Stimulated activated CD4-positive, alpha-beta T cell treated with anti-CD3 and anti-CD28 coated beads, TNF-alpha, amount 100 ng/mL, for 4 hours (primary cell): Measurements from ENCODE around the gene ANP32A.
A peak's percentile ranks its signal among the peaks of the same experiment; 100 is the strongest.

ENCODE experiments used
- DNase-seq, 3 experiments: peaks; one replicate each; pipeline ENCODE4 v3.0.0-alpha.2; 2020; ENCODE audit warnings: low read depth in 3 of 3

ANP32A gene

GRCh38 chr15:68819495-68820294 is 1.0 kb downstream of the ANP32A start:
- DNase-seq = peak in 2 of 3 experiments; percentile 22 to 47

- peak in 2 of 3 experiments; percentile 22 to 41 for DNase-seq
Measured at GRCh38 chr15:68818769-68819494, 1.8 kb downstream of the ANP32A start.

GRCh38 chr15:68818066-68818768 is 2.5 kb downstream of the ANP32A start:
- peak; percentile 51 to 74 (median 73) for DNase-seq

DNA sequence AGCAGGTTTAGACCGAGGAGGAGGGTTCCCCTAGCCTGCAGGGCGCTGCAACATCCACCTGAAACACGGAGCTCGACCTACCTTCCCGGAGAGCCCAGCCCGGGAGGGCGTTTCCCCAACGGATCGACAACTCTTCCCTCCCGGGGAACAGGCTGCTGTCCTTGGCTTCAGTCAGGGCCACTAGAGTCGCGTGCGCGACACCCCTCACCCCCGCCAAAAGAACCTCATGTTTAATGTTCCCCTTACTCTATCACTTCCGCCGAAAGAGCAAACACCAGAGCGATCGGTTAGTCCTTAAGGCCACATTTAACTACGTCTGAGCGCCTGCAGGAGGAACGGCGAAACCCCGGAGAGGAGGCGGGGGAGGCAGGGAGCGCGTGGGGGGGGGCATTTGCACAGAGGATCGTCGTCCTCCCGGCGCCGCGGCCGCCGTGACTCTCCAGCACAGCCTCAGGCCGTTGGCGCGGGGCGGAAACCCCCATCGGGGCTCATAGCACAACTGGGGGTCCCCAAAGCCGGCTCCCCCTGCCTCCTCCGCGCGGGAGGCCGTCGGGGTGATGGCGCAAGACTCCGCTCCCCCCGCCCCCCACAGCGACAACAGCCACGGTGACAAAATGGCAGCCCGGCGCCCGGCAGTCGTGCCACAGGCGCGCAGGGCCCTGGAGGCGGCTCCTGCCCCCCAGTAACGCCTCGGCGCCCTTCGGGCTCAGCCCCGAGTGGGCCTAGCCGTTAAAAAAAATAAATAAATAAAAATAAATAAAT is 3.2 kb downstream of the ANP32A start:
- peak; percentile 51 to 66 (median 61) for DNase-seq

DNA sequence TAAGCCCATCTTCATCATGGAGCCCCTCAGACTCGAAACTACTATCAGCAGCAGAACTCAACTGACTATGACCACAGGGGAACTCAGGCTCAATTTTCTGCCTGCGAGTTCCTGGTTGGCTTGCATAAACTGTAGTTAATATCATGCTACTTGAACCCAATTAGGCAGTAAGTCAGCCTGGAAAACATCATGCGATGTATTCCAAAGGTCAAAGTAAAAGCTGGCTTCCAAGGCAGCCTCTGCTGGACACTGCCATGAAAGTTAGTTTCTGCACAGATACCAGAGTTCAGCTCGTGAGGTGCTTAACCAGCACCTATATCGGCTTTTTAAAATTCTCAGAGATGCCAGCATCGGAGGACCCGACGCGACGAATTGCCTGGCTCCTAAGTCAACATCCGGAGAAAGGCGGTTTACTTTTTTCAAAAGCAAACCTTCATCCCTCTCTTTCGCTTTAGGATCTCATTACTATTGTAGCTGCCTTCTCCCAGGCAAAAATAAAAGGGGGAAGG is 3.8 kb downstream of the ANP32A start:
- no peak for DNase-seq

GRCh38 chr15:68816158-68816557 is 4.5 kb downstream of the ANP32A start:
- no peak for DNase-seq

DNA sequence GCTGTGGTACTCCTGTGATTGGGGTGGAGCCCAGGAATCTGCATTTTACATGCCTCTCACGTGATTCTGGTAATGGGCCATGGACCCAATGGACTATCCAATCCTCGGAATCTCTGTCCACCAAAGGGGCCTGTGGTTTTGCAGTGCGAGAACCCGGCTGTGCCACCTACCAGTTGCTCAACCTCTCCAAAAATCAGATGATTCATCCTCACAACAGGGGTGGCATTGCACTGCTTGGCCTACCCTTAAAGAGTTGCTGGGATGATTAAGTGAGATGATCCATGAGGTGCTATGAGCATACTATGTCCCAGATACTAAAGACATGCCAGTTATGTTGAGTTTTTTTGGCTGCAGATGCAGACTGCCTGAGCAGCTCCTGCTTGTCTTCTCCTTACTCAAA is 5.1 kb downstream of the ANP32A start:
- DNase-seq = no peak

DNA sequence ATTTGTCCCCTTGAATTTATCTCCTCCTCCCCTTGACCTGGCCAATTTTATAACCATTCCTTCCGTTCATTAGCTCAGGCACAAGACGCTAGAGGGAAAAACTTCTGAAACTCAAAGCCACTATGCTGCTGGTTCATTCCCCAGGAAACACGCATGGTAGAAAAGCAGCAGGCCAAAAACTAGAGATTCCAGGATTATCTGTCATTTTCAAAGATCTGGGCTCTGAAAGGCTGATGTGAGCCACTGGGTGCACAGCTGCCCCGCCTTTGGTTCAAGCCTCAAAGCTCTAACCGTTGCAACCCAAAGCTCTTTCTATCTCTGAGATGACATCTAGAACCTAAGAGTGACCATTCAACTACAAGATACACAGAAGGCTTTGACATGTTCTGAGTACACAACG is 6.1 kb downstream of the ANP32A start:
- no peak for DNase-seq

DNA sequence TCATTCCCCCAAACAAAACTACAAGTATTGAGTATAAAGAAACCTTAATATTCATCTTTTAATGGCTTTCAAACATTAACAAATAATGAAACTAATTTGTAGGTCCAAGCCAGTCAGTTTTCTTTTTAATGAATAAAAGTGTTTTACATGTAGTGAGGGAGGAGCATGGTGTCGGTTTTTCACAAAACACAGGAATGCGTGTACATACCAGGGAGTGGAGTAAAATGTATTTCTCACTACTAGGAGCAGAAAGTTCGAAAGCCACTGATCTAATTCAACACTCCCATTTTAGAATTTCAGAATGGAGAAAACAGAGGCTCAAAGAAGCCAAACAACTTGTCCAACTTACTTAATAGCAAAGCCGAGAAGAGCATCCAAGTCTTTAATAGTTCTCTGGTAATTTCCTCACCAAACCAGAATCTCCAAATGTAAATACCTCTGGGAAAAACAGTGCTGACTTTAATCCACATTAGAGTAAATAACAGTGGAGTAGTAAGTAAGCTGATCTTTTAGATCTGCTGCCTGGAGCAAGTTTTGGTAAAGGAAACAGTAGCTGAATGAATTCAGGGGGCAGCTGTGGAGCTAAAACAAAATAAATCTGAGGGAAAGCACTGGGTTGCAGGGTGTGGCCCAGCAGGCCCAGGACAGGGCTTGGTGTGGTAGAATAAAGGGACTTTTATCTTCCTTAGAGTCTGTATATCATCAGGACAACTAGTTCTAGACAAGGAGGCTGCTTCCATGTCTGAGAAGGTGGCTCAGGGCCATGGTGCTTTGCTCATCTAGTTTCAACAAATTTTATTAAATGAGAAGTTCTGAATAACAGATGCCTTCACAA is 7.9 kb downstream of the ANP32A start:
- no peak for DNase-seq

- no peak for DNase-seq
Measured at GRCh38 chr15:68812069-68812468, 8.6 kb downstream of the ANP32A start.

DNA sequence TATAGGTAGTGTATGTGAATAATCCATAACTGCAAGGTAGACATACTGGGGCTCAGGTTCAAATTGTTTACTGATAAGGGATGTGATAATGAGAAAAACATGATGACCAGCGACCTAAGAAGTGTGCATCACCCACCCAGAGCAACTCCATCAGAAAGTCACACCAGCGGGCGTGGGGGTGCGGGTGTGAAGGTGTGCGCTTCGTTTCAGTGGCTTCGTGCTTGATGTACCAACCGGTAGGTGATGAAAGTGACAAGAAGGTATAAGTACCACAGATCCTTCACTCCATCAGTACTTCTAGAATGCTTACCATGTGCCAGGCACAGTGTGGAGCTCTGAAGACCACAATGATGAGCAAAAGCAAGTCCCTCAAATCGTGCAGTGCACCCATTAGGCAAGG is 11.2 kb downstream of the ANP32A start:
- DNase-seq = no peak

DNA sequence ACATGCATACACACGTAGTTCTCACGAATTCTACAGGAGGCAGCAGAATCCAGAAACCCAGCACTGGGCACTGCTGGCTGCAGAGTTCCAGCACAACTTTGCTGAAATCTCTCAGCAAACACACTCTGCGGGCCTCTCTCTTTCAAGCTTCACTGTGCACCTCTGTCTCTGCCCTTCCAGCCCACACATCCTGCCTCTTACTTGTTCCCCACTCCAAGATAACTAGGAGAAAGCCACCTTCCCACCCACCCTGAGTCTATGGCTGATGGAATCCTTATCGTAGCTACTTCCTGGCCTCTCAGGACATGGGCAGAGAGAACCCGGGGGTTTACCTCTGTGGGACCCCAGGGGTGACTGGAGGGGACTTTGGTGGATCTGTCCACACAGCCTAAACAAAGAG is 11.9 kb downstream of the ANP32A start:
- DNase-seq = no peak

GRCh38 chr15:68808091-68808490 is 12.6 kb downstream of the ANP32A start:
- no peak for DNase-seq

- DNase-seq = no peak
Measured at GRCh38 chr15:68807249-68807648, 13.4 kb downstream of the ANP32A start.

GRCh38 chr15:68806220-68807060 is 14.3 kb downstream of the ANP32A start:
- no peak for DNase-seq

DNA sequence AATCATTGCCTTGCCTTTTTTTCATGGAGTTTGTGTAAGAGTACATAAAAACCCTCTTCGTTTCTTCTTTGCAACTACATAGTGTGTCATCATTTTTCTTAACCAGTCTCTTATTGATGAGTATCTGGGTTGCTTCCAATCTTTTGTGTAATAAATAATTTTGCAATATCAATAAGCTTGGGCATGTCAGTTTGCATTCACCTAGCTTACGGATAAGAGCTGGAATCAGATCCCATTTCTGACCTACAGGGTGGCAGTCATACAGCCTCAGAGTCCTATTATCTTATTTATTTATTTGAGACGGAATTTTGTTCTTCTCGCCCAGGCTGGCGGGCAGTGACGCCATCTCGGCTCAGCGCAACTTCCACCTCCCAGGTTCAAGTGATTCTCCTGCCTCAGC is 18.3 kb downstream of the ANP32A start:
- no peak for DNase-seq

DNA sequence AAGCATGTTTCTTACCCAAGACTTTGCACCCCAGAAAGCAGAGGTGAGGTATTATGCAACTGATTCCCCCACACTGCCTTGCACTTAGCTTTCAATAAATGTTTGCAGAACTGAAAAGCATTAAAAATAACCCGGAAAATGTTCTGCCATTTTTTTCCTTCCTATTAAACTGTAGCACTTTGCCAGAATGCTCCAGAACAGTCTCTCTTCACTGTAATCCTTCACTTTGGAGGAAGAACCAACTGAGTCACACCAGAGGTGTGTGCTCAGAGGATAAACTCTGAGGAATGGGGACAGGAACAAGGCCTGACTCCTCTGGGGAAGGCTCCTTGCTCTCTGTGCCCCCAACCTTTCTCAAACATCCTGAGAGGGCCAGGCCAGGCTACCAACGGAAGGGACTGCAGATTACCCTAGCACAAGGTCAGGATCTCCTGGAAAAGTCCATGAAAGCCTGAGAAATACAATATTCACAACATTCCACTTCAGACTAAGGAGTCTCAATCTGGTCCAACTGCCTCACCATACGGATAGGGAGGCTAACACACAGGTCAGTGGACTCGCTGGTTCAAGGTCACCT is 19.0 kb downstream of the ANP32A start:
- no peak for DNase-seq

- no peak for DNase-seq
Measured at GRCh38 chr15:68800875-68801274, 19.8 kb downstream of the ANP32A start.

- no peak for DNase-seq
Measured at GRCh38 chr15:68798346-68799094, 22.2 kb downstream of the ANP32A start.
